HepG2 (cell line): ENCODE results near the gene MYH9. TPM values are rescaled to one million over a fixed set of nuclear protein-coding genes. Genes with fewer than 3 reads are reported as not detected.

Experiments used
- NCOA5 ChIP-seq: sonication (generic); formaldehyde crosslinking; IDR thresholded peaks from 2 replicates; pipeline ENCODE4 v1.4.0; 2020; ENCODE audit warnings: missing genetic modification reagents
- PITX1 ChIP-seq: sonication (generic); formaldehyde crosslinking; IDR thresholded peaks from 2 replicates; pipeline ENCODE4 v1.5.1; 2020; ENCODE audit warnings: mild to moderate bottlenecking, missing genetic modification reagents
- PRPF4 ChIP-seq: fragments of 200-400 bp; formaldehyde crosslinking; IDR thresholded peaks from 2 replicates; pipeline ENCODE4 v1.6.1; 2016; ENCODE audit warnings: low read length, low read depth; ENCODE audit not compliant: poor library complexity, severe bottlenecking
- RBM22 ChIP-seq: fragments of 200-400 bp; formaldehyde crosslinking; optimal IDR thresholded peaks from 2 replicates; pipeline ENCODE3; 2017; ENCODE audit warnings: mild to moderate bottlenecking, low read length, moderate library complexity
- SIX4 ChIP-seq: sonication (generic); formaldehyde crosslinking; IDR thresholded peaks from 2 replicates; pipeline ENCODE4 v1.4.0; 2020; ENCODE audit warnings: missing genetic modification reagents
- ZFP82 ChIP-seq: sonication (generic); formaldehyde crosslinking; IDR thresholded peaks from 2 replicates; pipeline ENCODE4 v1.5.1; 2020; ENCODE audit warnings: mild to moderate bottlenecking, missing genetic modification reagents, borderline replicate concordance
- ZNF225 ChIP-seq: sonication (generic); formaldehyde crosslinking; IDR thresholded peaks from 2 replicates; pipeline ENCODE4 v1.4.0; 2020; ENCODE audit warnings: mild to moderate bottlenecking, missing genetic modification reagents
- ZNF264 ChIP-seq: sonication (generic); formaldehyde crosslinking; IDR thresholded peaks from 2 replicates; pipeline ENCODE4 v1.4.0; 2020; ENCODE audit warnings: missing genetic modification reagents
- ZNF766 ChIP-seq: sonication (generic); formaldehyde crosslinking; IDR thresholded peaks from 2 replicates; pipeline ENCODE4 v1.5.0; 2020; ENCODE audit warnings: missing genetic modification reagents, borderline replicate concordance
- polyA plus RNA-seq, 8 experiments: library from polyadenylated mRNA; depleted of rRNA in 3 of 8; stranded (reverse) in 7 of 8; unstranded in 1 of 8; fragments of >200 nt; fragmentation: Illumina TruSeq in 4 of 8; extraction: Trizol in 4 of 8; gene quantifications; 2 replicates each; pipeline versions ENCODE4 v1.2.1 to v1.2.3, GENCODE V29; 2011 to 2016; ENCODE audit warnings: low read depth in 4 of 8, missing spikeins in 1 of 8, mixed read lengths in 1 of 8; ENCODE audit not compliant: insufficient read depth in 1 of 8
- total RNA-seq, 5 experiments: library from RNA; depleted of rRNA; stranded (reverse); fragments of >200 nt; fragmentation: Illumina TruSeq; extraction: Trizol; gene quantifications; 2 replicates each; pipeline ENCODE4 v1.2.3, GENCODE V29; 2016; ENCODE audit warnings: low read depth in 1 of 5
- TF ChIP-seq, protein P1 (sequence below): sonication (generic); formaldehyde crosslinking; IDR thresholded peaks from 2 replicates; pipeline ENCODE4 v1.4.0; 2020; ENCODE audit warnings: mild to moderate bottlenecking, missing genetic modification reagents
- TF ChIP-seq, protein P2 (sequence below): sonication (generic); formaldehyde crosslinking; IDR thresholded peaks from 2 replicates; pipeline ENCODE4 v1.4.0; 2020; ENCODE audit warnings: missing genetic modification reagents, mild to moderate bottlenecking, borderline replicate concordance
- TF ChIP-seq, protein P3 (sequence below): sonication (generic); formaldehyde crosslinking; IDR thresholded peaks from 2 replicates; pipeline ENCODE4 v1.4.0; 2020; ENCODE audit warnings: missing genetic modification reagents
- TF ChIP-seq, protein P4 (sequence below): sonication (generic); IDR thresholded peaks from 2 replicates; pipeline ENCODE4 v1.6.1; 2016; ENCODE audit warnings: low read depth, borderline replicate concordance

The MYH9 gene
- total and polyA plus RNA-seq, 2 of the 13 experiments (the other 11 are each of a cell fraction or from before 2014, with no cell fraction given): 50.7 to 98.5 TPM

DNA sequence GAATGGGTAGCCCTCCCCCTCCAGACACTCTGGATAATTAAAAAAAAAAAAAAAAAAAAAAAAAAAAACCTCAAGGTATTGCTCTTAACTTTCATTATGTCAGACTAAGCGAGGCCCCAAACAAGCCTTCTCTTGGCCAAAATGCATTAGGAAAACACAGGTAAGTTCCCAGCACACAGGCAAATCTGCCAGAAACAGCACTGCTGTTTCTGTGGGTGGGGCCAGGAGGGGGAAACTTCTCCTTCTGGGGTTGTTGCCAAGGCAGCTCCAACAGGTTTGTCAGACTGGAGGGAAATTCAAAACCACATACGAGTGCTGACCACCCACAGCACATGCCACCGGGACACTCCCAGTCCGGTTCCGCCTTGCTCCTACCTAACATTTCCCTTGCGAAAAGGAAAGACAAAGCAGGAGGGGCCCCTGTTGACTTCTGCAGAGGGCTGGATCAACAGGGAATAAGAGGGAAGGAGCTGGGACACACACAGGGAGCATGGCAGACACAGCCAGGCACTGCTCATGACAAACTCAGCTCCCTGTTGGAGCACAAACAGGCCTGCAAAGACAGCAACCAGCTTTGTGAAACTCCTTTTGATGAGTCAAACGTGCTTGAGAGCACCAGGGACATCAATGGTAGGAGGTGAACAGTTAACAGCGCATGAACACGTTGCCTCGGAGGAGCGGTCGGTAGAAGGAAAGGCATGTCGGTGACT is 55.0 kb downstream of the MYH9 start (continued):
- TF ChIP-seq, protein P1, sequence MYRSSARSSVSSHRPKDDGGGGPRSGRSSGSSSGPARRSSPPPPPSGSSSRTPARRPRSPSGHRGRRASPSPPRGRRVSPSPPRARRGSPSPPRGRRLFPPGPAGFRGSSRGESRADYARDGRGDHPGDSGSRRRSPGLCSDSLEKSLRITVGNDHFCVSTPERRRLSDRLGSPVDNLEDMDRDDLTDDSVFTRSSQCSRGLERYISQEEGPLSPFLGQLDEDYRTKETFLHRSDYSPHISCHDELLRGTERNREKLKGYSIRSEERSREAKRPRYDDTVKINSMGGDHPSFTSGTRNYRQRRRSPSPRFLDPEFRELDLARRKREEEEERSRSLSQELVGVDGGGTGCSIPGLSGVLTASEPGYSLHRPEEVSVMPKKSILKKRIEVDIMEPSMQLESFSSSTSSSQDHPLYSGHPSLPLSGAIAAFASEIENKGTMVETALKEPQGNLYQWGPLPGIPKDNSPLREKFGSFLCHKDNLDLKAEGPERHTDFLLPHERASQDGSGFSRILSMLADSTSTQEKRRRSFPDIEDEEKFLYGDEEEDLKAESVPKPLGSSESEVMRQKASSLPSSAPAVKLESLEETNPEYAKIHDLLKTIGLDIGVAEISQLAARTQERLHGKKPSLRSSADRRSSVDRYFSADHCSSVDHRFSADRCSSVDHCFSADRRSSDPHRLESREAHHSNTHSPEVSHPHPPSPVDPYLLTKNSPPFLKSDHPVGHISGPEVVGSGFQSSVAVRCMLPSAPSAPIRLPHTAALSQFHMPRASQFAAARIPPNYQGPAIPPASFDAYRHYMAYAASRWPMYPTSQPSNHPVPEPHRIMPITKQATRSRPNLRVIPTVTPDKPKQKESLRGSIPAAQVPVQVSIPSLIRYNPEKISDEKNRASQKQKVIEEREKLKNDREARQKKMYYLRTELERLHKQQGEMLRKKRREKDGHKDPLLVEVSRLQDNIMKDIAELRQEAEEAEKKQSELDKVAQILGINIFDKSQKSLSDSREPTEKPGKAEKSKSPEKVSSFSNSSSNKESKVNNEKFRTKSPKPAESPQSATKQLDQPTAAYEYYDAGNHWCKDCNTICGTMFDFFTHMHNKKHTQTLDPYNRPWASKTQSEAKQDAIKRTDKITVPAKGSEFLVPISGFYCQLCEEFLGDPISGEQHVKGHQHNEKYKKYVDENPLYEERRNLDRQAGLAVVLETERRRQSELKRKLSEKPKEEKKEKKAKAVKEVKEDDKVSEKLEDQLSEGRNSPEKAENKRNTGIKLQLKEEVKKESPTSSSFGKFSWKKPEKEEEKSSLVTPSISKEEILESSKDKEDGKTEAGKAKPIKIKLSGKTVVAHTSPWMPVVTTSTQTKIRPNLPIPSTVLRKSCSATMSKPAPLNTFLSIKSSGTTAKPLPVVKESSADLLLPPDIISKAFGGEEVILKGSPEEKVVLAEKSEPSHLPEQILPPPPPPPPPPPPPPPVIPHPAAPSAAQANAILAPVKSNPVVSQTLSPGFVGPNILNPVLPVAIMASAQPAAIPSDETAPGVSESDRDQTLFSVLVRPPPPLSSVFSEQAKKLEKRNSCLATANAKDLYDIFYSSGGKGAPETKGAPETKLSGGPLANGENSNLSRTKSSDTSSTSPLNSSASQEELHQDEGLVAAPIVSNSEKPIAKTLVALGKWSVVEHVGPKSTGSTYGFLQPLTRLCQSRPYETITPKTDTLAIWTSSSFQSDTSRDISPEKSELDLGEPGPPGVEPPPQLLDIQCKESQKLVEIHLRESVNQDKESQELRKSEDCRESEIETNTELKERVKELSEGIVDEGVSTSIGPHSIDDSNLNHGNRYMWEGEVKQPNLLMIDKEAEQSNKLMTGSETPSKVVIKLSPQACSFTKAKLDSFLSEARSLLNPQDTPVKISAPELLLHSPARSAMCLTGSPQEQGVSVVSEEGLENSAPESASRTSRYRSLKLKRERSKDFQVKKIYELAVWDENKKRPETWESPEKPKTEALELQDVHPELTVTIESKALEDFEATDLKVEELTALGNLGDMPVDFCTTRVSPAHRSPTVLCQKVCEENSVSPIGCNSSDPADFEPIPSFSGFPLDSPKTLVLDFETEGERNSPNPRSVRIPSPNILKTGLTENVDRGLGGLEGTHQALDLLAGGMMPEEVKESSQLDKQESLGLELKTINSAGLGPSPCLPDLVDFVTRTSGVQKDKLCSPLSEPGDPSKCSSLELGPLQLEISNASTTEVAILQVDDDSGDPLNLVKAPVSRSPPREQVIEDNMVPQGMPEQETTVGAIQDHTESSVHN (CRISPR knock-in tag): no peak
- TF ChIP-seq ZFP82 (CRISPR knock-in tag) (no peak), ZNF264 (CRISPR knock-in tag) (no peak), NCOA5 (no peak), ZNF225 (CRISPR knock-in tag) (no peak), SIX4 (CRISPR knock-in tag) (no peak), ZNF766 (CRISPR knock-in tag) (no peak), PITX1 (CRISPR knock-in tag) (no peak), PRPF4 (peak; percentile 37), RBM22 (peak; percentile 38)
- TF ChIP-seq, protein P2, sequence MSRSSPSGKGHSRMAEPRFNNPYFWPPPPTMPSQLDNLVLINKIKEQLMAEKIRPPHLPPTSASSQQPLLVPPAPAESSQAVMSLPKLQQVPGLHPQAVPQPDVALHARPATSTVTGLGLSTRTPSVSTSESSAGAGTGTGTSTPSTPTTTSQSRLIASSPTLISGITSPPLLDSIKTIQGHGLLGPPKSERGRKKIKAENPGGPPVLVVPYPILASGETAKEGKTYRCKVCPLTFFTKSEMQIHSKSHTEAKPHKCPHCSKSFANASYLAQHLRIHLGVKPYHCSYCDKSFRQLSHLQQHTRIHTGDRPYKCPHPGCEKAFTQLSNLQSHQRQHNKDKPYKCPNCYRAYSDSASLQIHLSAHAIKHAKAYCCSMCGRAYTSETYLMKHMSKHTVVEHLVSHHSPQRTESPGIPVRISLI (CRISPR knock-in tag): no peak
- TF ChIP-seq, protein P3, sequence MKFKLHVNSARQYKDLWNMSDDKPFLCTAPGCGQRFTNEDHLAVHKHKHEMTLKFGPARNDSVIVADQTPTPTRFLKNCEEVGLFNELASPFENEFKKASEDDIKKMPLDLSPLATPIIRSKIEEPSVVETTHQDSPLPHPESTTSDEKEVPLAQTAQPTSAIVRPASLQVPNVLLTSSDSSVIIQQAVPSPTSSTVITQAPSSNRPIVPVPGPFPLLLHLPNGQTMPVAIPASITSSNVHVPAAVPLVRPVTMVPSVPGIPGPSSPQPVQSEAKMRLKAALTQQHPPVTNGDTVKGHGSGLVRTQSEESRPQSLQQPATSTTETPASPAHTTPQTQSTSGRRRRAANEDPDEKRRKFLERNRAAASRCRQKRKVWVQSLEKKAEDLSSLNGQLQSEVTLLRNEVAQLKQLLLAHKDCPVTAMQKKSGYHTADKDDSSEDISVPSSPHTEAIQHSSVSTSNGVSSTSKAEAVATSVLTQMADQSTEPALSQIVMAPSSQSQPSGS (CRISPR knock-in tag): no peak
- TF ChIP-seq, protein P4, sequence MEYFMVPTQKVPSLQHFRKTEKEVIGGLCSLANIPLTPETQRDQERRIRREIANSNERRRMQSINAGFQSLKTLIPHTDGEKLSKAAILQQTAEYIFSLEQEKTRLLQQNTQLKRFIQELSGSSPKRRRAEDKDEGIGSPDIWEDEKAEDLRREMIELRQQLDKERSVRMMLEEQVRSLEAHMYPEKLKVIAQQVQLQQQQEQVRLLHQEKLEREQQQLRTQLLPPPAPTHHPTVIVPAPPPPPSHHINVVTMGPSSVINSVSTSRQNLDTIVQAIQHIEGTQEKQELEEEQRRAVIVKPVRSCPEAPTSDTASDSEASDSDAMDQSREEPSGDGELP: no peak
